Left colon (tissue), 2 donors: ENCODE results near the gene NT5C3A. TPM values are rescaled to one million over a fixed set of nuclear protein-coding genes. Genes with fewer than 3 reads are reported as not detected.

Experiments
- ATAC-seq: fragments of 200-7000 bp; cut with Tn5 transposase; one replicate; pipeline ENCODE4 v1.9.1; 2020; ENCODE audit warnings: mild to moderate bottlenecking, moderate library complexity
- DNase-seq, 2 donors: peaks; one replicate each; pipeline ENCODE4 v3.0.0-alpha.2; 2020
- intact Hi-C, 2 donors: fragments of 100-400 bp; cut with DNase I in 1 of 2; cut with micrococcal nuclease in 1 of 2; formaldehyde crosslinking; loops; one replicate each; pipeline versions ENCODE4 v1.11.2 to v1.14.0; 2022; cut with DNase I, micrococcal nuclease
- total RNA-seq, 2 donors: library from RNA; stranded (reverse); fragmentation: NEBNext Ultra II Directional; extraction: Animal tissue kit (Norgen Biotek cat#: 25700); gene quantifications; one replicate each; pipeline ENCODE4 v1.2.1, GENCODE V29; 2021
- donor health status: DM: no; HTN: no; CAD: no.
- donor health status: DM: yes; HTN: yes; CAD: no.

NT5C3A gene
- total RNA-seq, 2 donors from 2014 or later: 85.0 to 98.5 TPM

GRCh38 chr7:33079763-33080690 is 17.5 kb upstream of the NT5C3A start:
- ATAC-seq: no peak
- intact Hi-C loops: no loop called here
- DNase-seq: no peak

- DNase-seq (no peak), ATAC-seq (no peak)
- intact Hi-C loops: no loop called here
Observed at GRCh38 chr7:33079096-33079495, 16.5 kb upstream of the NT5C3A start.

GRCh38 chr7:33076737-33077136 is 14.2 kb upstream of the NT5C3A start:
- intact Hi-C loops: no loop called here
- ATAC-seq (no peak), DNase-seq (no peak)

GRCh38 chr7:33075818-33076518 is 13.4 kb upstream of the NT5C3A start:
- intact Hi-C loops: no loop called here
- no peak for DNase-seq
- ATAC-seq: no peak

- intact Hi-C loops: no loop called here
- DNase-seq (no peak), ATAC-seq (no peak)
Observed at GRCh38 chr7:33073243-33073642, 10.7 kb upstream of the NT5C3A start.

GRCh38 chr7:33072471-33072870 is 9.9 kb upstream of the NT5C3A start:
- DNase-seq: no peak
- no peak for ATAC-seq
- intact Hi-C loops: no loop called here

- ATAC-seq: no peak
- DNase-seq: no peak
- intact Hi-C loops: no loop called here
Observed at GRCh38 chr7:33070831-33071230, 8.3 kb upstream of the NT5C3A start.

- no peak for DNase-seq
- intact Hi-C loops: no loop called here
- ATAC-seq: no peak
Observed at GRCh38 chr7:33070277-33070676, 7.7 kb upstream of the NT5C3A start.

GRCh38 chr7:33067921-33068320 is 5.3 kb upstream of the NT5C3A start:
- DNase-seq (no peak), ATAC-seq (no peak)
- intact Hi-C loops: no loop called here

GRCh38 chr7:33066771-33067170 is 4.2 kb upstream of the NT5C3A start:
- ATAC-seq (no peak), DNase-seq (no peak)
- intact Hi-C loops: no loop called here

- ATAC-seq (no peak), DNase-seq (no peak)
- intact Hi-C loops: no loop called here
Observed at GRCh38 chr7:33065981-33066380, 3.4 kb upstream of the NT5C3A start.

- ATAC-seq (peak; percentile 96), DNase-seq (peak; percentile 93)
- intact Hi-C loops: no loop called here
Observed at GRCh38 chr7:33062782-33063443, 337 bp upstream of the NT5C3A start.

- ATAC-seq: no peak
- intact Hi-C loops: no loop called here
- no peak for DNase-seq
Observed at GRCh38 chr7:33061282-33061937, 1.2 kb downstream of the NT5C3A start.

- ATAC-seq (no peak), DNase-seq (no peak)
- intact Hi-C loops: loop anchor here in 1 of 2 donors (10.0 kb wide), 1 partner anchor 115 kb away; no protein-coding TSS in a partner anchor
Observed at GRCh38 chr7:33059635-33060034, 2.9 kb downstream of the NT5C3A start.

- intact Hi-C loops: loop anchor here in 1 of 2 donors (10.0 kb wide), 1 partner anchor 110 kb away; no protein-coding TSS in a partner anchor
- ATAC-seq (no peak), DNase-seq (no peak)
Observed at GRCh38 chr7:33055158-33055557, 7.4 kb downstream of the NT5C3A start.

- DNase-seq: no peak
- ATAC-seq: no peak
- intact Hi-C loops: loop anchor here in 1 of 2 donors (10.0 kb wide), 1 partner anchor 110 kb away; no protein-coding TSS in a partner anchor
Observed at GRCh38 chr7:33054261-33054964, 8.2 kb downstream of the NT5C3A start.

GRCh38 chr7:33053721-33054120 is 8.9 kb downstream of the NT5C3A start:
- intact Hi-C loops: loop anchor here in 1 of 2 donors (10.0 kb wide), 1 partner anchor 109 kb away; no protein-coding TSS in a partner anchor
- ATAC-seq (no peak), DNase-seq (no peak)
